Germinal center (tissue), 1 donor: ENCODE measurements around the gene TRDN.

ENCODE experiments used
- DNase-seq: peaks from one replicate; pipeline ENCODE4 v3.0.0; 2012; ENCODE audit warnings: mixed read lengths, low spot score

The TRDN gene, protein sequence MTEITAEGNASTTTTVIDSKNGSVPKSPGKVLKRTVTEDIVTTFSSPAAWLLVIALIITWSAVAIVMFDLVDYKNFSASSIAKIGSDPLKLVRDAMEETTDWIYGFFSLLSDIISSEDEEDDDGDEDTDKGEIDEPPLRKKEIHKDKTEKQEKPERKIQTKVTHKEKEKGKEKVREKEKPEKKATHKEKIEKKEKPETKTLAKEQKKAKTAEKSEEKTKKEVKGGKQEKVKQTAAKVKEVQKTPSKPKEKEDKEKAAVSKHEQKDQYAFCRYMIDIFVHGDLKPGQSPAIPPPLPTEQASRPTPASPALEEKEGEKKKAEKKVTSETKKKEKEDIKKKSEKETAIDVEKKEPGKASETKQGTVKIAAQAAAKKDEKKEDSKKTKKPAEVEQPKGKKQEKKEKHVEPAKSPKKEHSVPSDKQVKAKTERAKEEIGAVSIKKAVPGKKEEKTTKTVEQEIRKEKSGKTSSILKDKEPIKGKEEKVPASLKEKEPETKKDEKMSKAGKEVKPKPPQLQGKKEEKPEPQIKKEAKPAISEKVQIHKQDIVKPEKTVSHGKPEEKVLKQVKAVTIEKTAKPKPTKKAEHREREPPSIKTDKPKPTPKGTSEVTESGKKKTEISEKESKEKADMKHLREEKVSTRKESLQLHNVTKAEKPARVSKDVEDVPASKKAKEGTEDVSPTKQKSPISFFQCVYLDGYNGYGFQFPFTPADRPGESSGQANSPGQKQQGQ

DNA sequence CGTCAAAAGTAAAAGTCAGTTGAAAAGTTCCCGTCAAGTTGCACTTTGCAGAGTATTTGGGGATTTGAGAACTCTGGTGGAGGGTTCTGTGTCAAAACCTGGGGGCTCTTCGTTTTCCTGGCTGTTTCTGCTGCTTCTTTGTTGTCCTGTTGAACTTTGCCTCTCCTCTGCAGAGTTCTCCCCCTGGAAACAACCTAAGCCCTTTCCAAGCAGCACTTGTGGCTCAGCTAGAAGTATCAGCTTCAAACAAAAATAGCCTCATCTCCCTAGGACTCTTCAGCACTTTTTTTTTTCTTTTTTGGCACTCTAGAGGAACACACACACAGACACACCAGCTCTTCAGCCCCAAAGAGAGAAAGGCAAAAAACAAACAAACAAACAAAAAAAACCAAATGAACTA is at the start of gene TRDN:
Gene TRDN (minus strand): TSS at position 169 of the 400 bp plus-strand sequence. CDS start 175 bp downstream, outside the sequence.
- no peak for DNase-seq

- DNase-seq = no peak
Observed at GRCh38 chr6:123681957-123682462, 45.3 kb upstream of the TRDN start.

DNA sequence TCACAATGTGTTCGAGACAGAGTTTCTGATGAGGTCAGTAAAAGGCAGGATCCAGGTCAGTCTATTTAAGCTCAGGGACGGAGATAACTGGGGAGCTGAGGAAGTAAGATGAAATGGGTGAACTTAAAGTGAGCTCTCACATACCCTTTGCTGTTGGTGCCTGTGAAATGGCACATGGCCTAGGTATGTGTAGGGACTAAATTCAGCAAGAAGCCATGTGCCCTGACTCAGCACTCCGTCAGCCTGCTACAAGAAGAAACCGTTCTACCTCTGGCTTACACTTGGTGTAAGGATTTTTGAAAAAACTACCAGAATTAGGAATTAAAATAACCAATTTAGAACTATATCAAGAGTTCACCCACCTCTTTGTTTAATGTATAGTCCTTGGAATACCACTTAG is 41.1 kb upstream of the TRDN start:
- DNase-seq = no peak

GRCh38 chr6:123676793-123677192 is 40.0 kb upstream of the TRDN start:
- no peak for DNase-seq

GRCh38 chr6:123668965-123669591 is 32.3 kb upstream of the TRDN start:
- no peak for DNase-seq

DNA sequence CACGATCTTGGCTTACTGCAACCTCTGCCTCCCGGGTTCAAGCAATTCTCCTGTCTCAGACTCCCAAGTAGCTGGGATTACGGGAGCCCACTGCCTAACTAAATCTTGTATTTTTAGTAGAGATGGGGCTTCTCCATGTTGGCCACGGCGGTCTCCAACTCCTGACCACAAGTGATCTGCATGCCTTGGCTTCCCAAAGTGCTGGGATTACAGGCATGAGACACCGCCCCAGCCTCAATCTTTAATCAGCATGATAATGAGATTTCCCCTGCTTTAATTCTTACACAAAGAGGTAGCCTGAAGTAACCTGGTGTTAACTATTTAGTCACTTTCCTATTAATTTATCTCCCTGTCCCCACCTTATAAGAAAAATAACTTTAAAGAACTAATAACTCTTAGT is 31.3 kb upstream of the TRDN start:
- no peak for DNase-seq

GRCh38 chr6:123663436-123663835 is 26.7 kb upstream of the TRDN start:
- no peak for DNase-seq

GRCh38 chr6:123662757-123663156 is 26.0 kb upstream of the TRDN start:
- no peak for DNase-seq

DNA sequence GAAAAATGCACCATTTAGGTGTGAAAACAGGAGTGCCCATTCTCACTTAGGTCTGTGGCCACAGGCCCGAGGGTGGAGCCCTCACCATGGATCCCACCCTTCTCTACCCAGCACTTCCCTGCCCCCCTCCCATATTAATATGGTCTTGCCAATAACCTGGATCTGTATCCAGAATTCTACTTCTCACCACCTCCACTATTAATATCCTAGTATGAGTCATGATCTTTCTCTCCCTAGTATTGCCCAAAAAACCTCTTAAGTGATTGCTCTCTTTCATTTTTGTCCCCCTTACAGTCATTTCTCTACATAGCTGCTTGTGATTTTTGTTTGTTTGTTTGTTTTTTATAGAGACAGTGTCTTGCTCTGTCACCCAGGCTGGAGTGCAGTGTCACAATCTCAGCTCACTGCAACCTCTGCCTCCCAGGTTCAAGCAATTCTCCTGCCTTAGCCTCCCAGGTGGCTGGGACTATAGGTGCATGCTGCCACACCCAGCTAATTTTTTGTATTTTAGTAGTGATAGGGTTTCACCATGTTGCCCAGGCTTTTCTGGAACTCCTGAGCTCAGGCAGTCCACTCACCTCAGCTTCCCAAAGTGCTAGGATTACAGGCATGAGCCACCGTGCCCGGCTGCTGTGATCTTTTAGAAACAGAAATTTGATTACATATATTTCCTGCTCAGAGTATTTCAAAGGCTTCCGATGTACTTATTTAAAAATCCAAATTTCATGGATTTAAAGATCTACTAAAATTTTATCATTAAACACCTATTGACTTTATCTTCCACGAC is 24.5 kb upstream of the TRDN start:
- no peak for DNase-seq

- no peak for DNase-seq
Observed at GRCh38 chr6:123659960-123660748, 23.4 kb upstream of the TRDN start.

GRCh38 chr6:123658848-123659247 is 22.1 kb upstream of the TRDN start:
- DNase-seq = no peak

- no peak for DNase-seq
Observed at GRCh38 chr6:123655521-123656306, 19.0 kb upstream of the TRDN start.

DNA sequence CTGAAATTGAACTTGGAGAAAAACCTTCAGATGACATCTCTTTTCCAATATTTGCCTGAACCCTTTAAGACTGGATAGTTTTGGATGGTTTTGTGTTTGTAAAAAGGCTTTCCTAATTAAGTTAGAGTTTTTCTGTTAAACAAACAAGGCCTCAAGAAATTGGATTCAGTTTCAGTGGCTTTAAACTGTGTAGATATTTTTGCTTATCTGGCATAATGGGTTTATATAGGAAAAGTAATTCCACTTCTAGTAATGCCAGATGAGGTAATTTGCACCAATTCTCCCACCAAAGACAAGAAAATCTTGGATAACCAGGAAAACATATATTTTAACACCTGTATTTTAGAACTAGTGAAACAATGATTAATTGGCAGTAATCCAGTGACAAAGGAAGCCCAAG is 12.0 kb upstream of the TRDN start:
- DNase-seq = no peak

DNA sequence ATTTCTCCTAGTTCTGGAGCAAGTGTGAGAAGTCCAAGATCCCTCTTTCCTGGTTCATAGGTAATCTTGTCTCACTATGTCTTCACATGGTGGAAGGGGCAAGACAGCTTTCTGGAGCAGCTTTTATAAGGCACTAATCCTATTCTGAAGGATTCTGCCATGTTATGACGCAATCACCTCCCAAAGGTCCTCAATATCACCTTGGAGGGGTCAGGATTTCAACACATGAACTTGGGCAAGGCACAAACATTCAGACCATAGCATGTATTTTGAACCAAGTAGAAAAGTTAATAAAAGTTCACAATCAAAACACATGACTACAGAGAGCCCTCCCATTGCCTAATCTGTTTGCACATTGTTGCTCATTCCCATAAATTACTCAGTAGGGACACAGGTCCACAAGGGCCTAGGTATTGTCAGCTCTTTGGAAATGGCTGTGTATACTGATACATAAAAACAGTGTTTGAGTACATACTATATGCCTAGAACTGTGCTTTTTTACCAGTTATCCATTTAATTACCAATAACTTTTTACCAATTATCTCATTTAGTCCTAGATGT is 11.3 kb upstream of the TRDN start:
- DNase-seq = no peak

GRCh38 chr6:123641497-123641896 is 4.7 kb upstream of the TRDN start:
- DNase-seq = no peak

GRCh38 chr6:123640567-123641187 is 3.9 kb upstream of the TRDN start:
- no peak for DNase-seq

DNA sequence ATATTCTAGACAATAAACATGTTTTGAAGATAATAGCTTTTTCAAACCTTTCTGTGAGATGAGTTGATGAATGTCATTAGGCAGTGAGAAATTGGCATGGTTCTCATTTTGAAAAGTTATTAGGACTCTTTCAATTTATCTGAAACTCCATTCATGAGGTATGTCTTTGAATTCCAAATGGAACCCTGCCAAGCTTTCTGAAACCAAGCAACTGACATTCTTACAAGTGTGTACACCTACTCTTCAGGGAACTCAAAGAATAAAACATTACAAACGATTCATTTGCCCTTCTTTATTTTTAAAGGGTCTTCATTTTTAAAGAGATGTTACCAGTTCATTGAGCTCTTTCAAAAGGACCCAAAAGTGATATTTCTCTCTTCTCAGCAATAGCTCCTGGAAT is 2.1 kb upstream of the TRDN start:
- DNase-seq = no peak

GRCh38 chr6:123636282-123636681 is 468 bp downstream of the TRDN start:
- DNase-seq = no peak

- no peak for DNase-seq
Observed at GRCh38 chr6:123635567-123635966, 1.2 kb downstream of the TRDN start.

GRCh38 chr6:123635144-123635543 is 1.6 kb downstream of the TRDN start:
- DNase-seq = no peak
